HCEC 1CT (cell line): ENCODE results near the gene ANO2.
A peak's percentile ranks its signal among the peaks of the same experiment; 100 is the strongest.

Source experiments
- DNase-seq: peaks from one replicate; pipeline ENCODE4 v3.0.0-alpha.2; 2017

The ANO2 gene

DNA sequence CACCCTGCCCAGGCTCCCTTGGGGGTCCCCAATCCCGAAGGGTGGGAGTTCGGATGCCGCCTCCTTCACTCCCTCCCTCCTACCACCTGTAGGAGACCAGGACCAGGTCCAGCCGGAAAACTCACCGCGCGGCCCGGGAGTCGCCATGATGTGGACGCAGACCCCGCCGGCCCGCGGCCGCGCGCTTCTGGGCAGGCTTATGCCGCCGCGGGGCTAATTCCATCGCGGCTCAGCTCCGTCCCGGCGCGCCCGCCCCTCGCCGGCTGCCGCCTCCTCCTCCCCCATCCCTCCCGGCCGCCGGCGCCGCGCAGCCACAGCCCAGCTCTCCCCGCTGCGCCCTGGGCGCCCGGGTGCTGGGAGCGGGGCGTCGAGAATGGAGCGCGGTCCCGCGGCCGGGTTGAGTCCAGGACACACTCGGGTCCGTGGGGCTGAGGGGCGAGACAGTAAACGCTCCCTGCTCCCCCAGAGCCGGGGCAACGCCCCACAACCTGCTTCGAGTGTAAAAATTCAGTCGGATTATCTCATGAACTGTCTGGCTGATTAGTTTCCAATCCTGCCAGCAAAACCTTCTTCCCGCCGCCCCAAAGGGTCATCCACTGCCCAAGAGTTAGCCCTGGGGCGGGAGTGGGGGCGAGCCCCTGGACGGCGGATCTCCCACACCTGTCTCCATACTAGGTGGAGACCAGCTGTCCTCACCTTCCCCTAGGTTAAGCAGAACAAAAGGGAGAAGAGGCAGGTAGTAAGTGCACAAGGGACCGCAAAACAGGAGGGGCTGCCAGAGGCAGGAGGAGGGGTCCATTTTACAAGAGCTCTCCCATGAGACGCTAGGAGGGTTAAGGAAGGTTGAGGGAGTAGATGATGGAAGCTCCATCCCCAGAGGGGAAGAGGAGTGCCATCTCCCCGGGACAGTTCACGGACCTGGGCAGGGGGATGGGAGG is at the start of gene ANO2:
TSS of gene ANO2 (minus strand) at position 189 of the 938 bp plus-strand sequence. CDS start at position 147, 42 bp downstream.
- DNase-seq = no peak

DNA sequence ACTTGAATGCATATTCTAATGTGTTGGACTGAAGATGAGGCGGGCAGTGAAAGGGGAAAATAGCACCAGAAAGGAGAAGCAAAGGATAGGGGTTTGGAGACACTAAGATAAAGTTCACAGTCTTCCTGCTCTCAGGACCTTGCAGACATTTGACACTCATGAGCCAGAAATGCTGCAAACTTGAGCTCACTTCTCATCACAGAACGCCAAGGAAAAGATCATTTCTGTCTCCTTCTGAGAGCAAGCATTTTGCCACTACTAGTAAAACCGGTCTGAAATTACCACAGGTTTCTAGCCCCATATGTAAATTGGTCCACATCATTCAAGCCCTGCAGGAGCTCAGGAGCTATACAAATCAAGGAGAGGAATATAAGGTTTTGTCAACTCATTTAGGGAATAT is 44.6 kb upstream of the ANO2 start:
- no peak for DNase-seq

DNA sequence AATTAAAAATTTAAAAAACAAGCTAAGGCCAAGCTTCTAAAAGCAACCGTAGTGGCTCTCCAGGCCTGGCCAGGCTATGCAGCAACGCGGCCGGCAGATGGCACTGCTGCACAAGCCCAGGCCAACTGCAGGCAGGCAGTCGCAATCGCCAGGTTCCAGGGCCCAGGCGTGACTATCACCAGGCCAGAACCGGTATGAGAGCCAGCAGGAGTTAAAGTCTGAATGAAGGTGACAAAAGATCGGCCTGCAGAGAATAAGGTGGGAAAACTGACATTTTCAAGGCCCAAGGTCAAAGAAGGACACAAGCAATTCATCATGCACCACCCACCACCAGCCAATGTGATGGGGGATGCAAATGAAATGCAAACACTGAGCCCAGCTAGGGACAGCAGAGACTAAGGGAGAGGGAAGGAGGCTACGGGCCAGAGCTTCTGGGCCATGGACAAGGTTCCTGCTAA is 43.6 kb upstream of the ANO2 start:
- peak; percentile 64 for DNase-seq

GRCh38 chr12:5988088-5988487 is 43.0 kb upstream of the ANO2 start:
- DNase-seq = no peak

DNA sequence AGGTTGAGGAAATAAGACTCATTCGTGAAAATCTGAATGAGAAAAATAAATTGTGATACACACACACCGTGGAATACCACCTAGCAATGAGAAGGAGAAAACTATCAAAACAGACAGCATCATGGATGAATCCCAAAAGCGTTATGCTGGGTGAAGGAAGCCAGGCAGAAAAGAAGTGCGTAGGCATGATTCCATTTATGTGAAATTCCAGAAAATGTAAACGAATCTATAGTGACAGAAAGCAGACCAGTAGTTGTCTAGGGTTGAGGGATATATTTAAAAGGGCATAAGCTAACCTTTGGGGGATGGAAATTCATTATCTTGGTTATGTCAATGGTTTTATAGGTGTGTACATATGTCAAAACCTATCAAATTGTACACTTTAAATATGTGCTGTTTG is 42.5 kb upstream of the ANO2 start:
- DNase-seq = no peak

DNA sequence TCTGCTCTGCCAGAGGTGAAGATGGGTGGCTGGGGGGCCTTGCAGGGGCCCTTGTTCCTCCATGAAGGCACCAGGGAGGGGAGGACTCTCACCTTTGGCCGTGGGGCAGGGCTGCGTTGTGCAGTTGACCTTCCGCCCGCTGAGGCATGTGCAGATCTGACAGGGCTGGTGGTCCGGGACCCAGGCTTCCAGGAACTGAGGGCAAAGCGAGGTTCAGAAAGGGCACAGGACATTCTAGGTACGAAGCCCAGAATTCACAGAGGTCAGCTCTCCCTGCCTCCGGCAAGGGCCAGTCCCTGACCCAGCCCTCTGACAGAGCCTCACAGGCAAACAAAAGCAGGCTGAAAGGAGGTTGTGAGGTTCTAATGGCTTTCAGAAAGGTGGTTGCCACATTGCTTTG is 40.4 kb upstream of the ANO2 start:
- no peak for DNase-seq

DNA sequence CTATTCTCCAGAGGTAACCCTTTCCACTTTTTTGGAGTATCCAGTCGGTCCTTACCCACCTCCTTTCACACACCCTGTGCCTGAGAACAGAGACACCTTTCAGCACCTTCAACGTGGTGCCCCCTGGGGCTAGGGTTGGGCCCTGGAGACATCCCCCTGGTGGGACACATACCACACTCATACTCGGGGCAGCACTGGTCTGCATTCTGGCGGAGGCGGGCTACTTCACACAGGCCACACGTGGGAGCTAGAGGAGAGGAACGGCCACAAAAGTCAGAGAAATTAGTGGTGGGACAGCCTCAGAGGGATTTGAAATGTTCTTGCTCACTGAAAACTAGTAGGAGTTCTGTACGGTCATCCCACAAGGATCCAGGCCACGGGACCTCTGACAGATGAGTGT is 39.8 kb upstream of the ANO2 start:
- DNase-seq = no peak

DNA sequence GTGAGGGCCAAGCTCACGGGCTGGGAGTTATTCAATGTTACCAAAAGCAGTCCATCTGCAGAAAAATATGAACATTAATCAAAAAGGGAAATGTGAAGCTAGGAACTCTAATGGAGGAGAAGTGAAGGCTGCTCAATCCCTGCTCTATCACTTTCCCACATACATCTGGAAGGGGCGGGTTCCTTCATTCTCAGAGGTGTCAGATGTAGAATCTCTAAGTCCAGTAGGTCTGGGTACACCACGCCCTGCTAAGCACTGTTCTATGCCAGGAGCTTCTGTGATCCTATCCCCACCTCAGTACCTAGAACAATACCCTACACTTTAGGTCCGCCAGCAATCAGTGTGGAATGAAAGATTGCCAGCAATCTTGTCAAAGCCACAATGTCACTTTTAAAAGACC is 37.0 kb upstream of the ANO2 start:
- DNase-seq = no peak

DNA sequence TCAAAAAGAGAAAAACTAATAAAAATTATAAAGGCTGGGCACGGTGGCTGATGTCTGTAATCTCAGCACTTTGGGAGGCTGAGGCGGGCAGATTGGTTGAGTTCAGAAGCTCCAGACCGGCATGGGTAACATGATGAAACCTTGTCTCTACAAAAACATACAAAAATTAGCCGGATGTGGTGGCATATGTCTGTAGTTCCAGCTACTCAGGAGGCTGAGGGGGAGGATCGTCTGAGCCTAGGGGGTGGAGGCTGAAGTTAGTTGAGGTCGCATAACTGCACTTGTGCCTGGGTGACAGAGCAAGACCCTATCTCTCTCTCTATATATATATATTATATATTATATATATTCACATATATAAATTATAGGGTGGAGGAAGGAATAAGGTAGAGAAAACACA is 32.5 kb upstream of the ANO2 start:
- no peak for DNase-seq

DNA sequence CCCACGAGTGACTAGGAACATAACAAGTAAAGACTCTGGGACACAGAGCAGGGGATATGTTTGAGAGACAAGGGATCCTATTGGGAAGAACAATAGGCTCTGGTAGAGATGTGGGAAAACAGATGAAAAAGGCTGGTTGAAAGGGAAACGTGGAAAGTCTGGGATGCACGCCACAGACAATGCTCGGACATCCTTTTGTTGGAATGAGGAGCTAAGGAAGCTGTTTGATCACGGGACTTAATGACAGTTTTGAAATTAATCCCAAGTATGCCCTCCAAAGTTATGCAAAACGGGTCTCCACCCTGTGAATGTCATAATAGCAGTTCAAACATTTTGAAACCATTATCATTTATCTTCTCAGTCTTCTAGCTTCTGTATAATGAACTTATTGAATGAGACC is 31.7 kb upstream of the ANO2 start:
- DNase-seq = no peak

GRCh38 chr12:5976196-5976595 is 31.1 kb upstream of the ANO2 start:
- DNase-seq = no peak

GRCh38 chr12:5973461-5974115 is 28.5 kb upstream of the ANO2 start:
- no peak for DNase-seq

DNA sequence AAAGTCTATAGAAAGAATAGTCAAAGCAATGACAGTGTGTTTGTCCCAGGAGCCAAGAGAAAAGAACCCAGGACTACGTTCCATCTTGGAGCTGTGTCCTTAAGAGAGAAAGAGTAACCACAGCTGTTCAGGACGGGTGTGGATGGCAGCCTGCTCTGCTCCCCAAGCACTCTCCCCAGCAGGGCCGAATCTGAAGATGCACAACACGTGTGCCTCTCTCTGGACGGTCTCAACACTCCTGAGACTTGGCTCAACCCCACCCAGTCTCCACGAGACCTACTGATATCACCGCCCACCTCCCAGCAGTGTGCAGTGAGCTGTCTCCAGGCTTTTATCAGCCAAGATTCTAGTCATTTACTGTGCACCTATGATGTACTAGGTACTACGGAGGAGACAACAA is 27.3 kb upstream of the ANO2 start:
- no peak for DNase-seq

DNA sequence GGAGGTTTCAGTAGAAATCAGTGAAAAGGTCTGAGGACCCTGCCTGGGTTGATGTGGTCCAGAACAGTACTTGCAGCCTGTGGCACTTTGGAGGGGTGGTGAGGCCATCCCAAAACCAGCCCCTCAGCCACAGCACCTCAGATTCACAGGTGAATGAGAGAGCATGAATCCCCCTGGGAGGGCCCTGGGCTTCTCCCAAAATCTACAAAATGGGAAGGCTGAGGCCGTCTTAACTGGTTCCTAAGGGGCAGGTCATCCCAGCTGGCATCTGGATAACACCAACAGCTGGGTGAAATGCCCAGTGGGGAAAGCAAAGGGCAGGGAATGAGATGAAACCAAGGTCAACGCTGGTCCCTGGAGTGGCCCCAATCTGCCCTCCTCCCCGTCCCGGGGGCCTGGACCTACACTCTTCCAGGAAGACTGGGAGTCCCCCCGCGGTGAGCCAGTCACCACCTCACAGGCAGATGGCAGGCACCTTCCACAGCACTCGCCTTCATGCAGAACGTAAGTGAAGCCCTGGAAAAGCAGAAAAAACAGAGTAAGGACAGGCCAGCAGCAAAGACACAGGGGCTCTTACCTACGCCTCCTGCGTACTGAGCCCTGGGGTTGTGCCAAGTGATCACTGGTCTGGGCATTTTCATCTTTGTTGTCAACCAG is 26.3 kb upstream of the ANO2 start:
- no peak for DNase-seq

DNA sequence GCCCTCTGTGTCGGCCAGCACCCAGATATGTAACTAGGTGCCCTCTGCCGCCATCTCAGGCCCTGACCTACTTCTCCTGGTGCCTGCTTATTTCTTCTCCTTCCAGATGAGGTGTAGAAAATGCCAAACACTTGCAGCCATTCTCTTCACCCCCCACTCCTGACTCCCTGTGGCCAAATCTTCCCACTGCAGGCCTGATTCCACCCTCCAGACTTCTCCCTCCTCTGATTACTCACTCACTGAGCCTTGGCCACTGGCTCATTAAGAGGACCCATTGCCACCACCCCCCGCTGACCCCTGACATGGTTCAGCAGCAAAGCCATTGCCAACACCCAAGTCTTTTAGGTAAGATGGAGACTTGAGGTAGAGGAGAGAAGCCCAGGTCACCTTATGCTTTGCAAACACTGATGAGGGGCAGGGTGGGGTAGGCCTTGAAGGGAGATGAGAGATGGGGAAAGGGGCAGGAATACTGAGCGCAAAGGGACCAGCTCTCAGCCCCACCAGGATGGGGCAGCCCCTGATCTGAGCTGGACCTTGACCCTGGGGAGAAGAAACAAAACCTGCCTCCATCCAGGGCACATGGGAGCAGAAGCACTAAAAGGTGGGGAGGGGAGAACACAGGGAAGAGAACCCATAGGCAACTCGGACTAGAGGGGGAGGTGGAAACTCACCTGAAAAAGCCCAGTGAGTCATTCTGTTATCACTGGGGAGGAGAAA is 25.1 kb upstream of the ANO2 start:
- DNase-seq = no peak

- DNase-seq = no peak
These were observed 24.3 kb upstream of the ANO2 start for GRCh38 chr12:5969156-5969973.

DNA sequence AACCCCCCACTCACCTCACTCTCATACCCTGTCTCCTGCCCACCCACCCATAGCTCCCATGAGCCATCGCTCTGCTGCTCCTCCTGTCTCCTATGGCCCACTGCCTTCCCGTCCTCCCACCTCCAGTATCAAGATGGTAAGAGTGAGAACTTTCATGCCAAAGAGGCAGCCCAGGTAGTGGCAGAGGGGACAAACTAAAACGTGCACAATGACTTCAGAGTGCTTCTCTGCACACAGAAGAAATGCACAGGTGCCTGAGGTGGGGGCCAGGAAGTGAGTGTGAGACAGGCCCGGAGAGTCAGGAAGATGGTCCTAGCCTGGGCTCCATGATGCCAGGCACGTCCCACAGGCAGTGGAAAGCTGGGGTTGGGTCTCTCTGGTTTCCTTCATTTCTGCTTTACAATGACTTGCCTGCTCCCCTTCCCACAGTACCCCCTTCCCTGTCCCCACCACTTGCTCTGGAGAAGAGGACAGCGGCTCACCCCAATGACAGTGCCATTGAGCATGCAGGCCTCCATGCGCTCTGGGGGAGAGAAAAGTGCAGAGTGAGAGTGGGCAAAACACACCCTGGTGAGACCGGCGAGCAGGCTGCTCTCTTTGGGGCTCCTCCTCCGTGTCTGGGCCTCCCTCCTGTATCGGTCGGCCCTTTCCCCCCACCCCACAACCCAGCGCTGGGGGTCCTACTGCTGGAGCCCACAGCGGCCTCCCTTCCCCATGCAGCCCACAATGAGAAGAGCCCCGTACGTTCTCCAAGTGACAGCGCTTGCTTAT is 22.8 kb upstream of the ANO2 start:
- DNase-seq = no peak

- DNase-seq = no peak
These were observed 21.5 kb upstream of the ANO2 start for GRCh38 chr12:5966486-5967095.

- DNase-seq = peak; percentile 48
These were observed 20.9 kb upstream of the ANO2 start for GRCh38 chr12:5965950-5966383.
